ENCODE measurements around the gene EPHA5.

DNA sequence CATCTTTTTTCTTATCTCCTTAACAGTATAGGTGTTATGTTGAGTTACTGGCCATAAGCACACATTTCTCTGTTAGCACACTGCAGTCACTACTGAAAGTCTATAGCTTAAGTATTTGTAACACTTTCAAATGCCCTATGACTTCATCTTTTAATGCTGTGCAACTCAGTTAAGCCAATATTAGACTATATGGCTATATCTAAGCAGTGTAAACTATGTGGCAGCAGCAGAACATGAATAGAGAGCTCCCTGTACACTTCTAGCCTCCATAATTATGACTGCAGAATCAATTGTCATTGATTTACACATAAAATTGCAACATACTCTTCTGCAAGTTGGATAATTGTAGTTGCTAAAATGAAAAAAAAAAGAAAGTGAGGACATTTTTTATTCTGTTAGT is 250.3 kb downstream of the EPHA5 start:
- no peak for TF ChIP-seq POLR2A (IDR thresholded peaks at IDR 0.05)
- TF ChIP-seq, protein P1, sequence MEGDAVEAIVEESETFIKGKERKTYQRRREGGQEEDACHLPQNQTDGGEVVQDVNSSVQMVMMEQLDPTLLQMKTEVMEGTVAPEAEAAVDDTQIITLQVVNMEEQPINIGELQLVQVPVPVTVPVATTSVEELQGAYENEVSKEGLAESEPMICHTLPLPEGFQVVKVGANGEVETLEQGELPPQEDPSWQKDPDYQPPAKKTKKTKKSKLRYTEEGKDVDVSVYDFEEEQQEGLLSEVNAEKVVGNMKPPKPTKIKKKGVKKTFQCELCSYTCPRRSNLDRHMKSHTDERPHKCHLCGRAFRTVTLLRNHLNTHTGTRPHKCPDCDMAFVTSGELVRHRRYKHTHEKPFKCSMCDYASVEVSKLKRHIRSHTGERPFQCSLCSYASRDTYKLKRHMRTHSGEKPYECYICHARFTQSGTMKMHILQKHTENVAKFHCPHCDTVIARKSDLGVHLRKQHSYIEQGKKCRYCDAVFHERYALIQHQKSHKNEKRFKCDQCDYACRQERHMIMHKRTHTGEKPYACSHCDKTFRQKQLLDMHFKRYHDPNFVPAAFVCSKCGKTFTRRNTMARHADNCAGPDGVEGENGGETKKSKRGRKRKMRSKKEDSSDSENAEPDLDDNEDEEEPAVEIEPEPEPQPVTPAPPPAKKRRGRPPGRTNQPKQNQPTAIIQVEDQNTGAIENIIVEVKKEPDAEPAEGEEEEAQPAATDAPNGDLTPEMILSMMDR (IDR thresholded peaks at IDR 0.05): no peak

All from sigmoid colon (tissue), 3 donors.